GM12892 (cell line): Measurements from ENCODE around the gene TDP2.
"Not testable (repeated sequence)": the region's sequence is repeated elsewhere in the genome, so short reads cannot be mapped to it uniquely, and the experiment has no call there.

Experiments
- DNase-seq: peaks from one replicate; pipeline ENCODE4 v3.0.0; 2011; ENCODE audit not compliant: insufficient read length
- FAIRE-seq: peaks from 2 replicates; lab custom pipeline; 2011; peaks lifted over from hg19 to GRCh38; lab: Jason Lieb, UNC
- POLR2A ChIP-seq: IDR thresholded peaks from 2 replicates; pipeline ENCODE4 v1.6.1; 2011; ENCODE audit warnings: low read depth, low read length, control low read depth
- POLR2AphosphoS5 ChIP-seq: IDR thresholded peaks from 2 replicates; pipeline ENCODE4 v1.6.1; 2011; ENCODE audit warnings: low read depth, low read length, control low read depth
- TAF1 ChIP-seq: IDR thresholded peaks from 2 replicates; pipeline ENCODE4 v1.6.1; 2011; ENCODE audit warnings: low read depth, mild to moderate bottlenecking, control low read depth, low read length, borderline replicate concordance

The TDP2 gene

DNA sequence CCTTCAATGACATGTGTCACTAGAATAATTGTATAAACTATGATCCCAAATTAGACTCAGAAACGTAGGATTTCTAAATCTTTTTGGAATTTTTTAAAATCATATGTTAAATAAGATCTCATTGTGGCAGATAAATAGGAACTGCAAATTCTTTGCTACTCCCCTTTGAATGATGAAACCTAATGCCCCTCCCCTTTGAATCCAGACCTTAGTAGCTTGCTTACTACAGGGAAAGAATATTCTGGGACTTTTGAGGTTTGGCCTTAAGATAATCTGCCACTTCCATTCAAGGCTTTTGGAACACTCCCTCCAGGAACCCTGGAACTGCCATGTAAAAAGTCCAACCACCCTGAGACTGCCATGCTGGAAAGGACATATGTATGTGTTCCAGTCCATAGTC lies 7.1 kb downstream of the TDP2 start:
- no peak for FAIRE-seq
- DNase-seq: no peak

DNA sequence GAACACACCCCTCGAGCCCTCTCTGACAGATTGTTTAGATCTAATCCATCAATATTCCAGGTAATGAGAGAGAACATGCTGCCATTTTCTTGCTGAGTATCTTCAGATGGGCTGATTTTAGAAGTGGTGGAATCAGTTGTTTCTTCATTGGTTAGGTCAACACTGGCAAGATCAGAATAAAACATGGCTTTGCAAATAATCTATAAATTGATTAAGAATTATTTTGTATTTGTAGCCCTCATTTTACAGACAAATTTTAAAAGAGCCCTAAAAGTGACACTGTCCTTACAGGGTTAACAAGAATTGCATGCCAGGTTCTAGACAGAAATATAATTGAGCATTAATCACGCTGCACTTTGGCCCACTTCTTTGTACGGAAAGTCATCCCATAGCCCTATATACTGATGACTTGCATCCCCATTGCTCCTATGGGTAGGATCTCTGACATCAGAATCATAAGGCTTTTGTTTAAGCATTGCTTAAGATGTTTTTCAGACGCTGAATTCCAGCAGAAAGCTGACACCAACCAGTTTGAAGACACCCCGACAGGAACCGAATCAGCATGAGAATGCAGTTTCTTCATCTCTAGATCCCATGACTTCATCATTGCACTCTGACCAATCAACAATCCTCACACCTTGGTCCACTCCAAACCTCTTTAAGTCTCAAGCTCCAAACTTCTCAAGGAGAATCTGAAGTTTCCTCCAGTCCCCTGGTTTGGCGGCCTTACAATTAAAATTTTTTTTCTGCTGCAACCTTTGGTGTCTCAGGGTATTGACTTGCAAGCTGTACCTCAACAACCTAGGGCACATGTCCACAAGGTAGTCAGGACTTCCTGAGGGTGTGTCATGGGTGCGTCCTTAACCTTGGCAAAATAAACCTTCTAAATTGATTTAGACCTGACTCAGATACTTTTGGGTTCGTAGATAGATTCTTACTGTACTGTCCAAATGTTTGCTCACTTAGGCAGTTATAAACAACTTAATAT lies 7.8 kb downstream of the TDP2 start:
- DNase-seq: no peak
- TF ChIP-seq POLR2A (no peak), TAF1 (no peak), POLR2AphosphoS5 (no peak)
- no peak for FAIRE-seq

More for the DNA sequence above, 7.1 kb downstream of the TDP2 start:
- TF ChIP-seq POLR2A (no peak), TAF1 (no peak), POLR2AphosphoS5 (no peak)

DNA sequence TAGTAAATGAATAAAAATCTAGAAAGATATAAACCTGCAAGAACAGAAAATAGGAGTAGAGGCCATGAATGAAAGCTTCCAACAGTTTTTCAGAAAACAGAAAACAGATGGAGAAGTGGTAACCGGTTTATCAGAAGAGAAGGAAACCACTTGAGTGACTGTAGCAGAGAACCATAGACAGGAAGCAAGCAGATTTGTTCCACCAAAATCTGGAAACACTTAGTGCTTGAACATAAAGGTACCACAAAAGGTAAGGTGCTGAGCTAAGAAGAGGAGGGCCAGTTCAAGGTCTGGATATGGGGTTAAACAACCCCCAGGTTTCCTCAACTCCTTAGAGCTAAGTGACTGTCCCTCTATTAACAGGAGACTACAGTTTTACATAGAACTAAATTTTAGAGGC lies 11.5 kb downstream of the TDP2 start:
- FAIRE-seq: no peak
- no peak for DNase-seq
- TF ChIP-seq POLR2A (no peak), POLR2AphosphoS5 (no peak), TAF1 (no peak)

DNA sequence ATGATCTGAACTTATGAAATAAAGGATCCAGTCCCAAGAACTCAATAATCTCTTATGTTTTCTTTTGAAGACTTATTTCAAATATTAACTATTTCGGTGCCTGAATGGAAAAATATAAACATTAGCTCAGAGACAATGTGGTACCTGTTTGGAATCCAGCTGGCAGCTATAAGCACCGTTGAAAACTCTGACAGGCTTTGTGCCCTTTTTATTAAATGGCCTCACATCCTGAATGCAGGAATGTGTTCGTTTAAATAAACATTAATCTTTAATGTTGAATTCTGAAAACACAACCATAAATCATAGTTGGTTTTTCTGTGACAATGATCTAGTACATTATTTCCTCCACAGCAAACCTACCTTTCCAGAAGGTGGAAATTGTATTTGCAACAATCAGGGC lies 16.3 kb downstream of the TDP2 start:
- DNase-seq: no peak
- FAIRE-seq: no peak
- no peak for TF ChIP-seq POLR2AphosphoS5
- no peak for TF ChIP-seq TAF1
- no peak for TF ChIP-seq POLR2A

DNA sequence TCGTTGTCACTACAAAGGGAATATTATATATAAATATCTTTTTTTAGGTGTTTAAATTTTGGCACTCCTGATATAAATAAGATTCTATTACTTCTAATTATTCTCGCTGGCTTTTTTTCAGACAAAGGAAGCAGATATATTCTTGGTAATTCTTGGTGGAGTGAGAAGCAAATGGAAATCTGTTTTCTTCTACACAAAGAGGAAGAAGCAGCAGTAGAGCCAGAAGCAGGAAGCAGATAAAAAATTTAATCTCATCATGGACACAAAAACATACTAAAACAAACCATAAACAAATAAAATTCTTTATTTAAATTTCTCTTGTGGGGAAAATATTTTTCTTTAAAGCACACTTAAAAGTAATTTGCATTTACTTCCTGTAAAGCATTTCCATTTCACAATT lies 17.0 kb downstream of the TDP2 start:
- no peak for FAIRE-seq
- DNase-seq: no peak
- TF ChIP-seq TAF1: no peak
- TF ChIP-seq POLR2AphosphoS5: no peak
- TF ChIP-seq POLR2A: no peak

DNA sequence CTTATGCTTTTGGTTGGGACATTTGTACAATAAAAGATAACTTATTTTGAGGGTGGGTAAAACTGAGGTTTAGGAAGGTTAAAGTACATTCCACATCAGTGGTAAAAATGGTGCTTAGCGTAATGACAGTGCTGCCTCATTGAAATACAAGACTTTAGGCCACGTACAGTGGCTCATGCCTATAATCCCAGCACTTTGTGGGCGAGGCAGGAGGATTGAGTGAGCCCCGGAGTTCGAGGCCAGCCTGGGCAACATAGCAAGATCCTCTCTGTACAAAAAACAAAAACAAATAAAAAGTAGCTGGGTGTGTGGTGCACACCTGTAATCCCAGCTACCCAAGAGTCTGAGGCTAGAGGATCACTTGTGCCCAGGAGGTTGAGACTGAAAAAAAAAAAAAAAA lies 18.4 kb downstream of the TDP2 start:
- no peak for FAIRE-seq
- no peak for DNase-seq
- TF ChIP-seq POLR2A (no peak), POLR2AphosphoS5 (no peak), TAF1 (no peak)

DNA sequence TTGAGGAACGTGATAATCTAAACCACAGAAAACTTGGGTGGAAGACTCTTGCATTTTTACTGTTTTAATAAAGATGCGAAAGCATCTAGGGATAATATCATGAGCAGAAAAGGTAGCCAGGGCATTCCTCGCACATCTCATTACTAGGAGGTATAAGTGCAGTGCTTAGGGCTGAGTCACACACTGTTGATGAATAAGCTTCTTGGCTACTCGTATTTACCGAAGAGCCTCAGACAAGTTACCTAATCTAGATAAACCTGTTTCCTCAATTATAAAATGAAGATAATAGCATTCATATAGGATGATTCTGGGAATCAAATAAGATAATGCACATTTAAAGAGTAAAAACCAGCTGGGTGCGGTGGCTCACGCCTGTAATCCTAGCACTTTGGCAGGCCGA lies 19.9 kb downstream of the TDP2 start:
- DNase-seq: no peak
- no peak for FAIRE-seq
- no peak for TF ChIP-seq POLR2A
- TF ChIP-seq TAF1: no peak
- TF ChIP-seq POLR2AphosphoS5: no peak

DNA sequence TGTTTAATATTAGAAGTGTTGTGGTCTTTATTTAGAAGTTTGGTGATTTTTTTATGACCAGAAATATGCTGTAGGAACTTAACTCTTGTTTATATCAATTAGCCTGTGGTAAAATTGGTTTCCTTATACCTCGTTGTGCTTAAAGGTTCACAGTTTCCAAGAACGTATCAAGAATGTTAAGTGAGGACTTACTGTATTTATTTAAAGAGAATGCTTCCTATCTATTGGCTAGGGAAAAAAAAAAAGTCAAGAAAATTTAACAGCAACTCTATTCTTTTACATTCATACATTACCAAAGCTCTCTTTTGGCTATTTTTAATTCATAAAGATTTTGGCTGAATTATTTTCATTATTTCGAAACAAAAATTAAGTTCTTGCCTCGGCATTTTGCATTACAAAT lies 22.3 kb downstream of the TDP2 start:
- no peak for FAIRE-seq
- TF ChIP-seq POLR2AphosphoS5: no peak
- TF ChIP-seq TAF1: no peak

DNA sequence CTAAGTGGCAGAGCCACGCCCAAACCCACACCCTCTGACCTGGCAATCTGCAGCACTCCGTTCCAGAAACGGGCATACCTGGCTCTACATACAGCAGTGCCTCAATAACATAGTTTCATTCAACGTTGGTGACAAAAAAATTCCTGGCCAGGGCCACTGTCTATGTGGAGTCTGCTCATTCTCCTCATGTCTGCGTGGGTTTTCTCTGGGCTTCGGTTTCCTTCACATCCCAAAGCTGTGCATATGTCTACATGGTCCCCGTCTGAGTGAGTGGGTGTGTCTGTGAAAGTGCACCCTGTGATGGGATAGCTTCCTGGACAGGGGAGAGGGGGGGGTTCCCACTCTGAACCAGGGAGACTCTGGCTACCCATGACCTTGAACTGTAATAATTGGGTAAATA lies 22.8 kb downstream of the TDP2 start:
- no peak for FAIRE-seq
- TF ChIP-seq POLR2AphosphoS5: no peak
- TF ChIP-seq POLR2A: no peak
- TF ChIP-seq TAF1: no peak
- DNase-seq: no peak

More for the DNA sequence above, 22.3 kb downstream of the TDP2 start:
- DNase-seq: no peak

DNA sequence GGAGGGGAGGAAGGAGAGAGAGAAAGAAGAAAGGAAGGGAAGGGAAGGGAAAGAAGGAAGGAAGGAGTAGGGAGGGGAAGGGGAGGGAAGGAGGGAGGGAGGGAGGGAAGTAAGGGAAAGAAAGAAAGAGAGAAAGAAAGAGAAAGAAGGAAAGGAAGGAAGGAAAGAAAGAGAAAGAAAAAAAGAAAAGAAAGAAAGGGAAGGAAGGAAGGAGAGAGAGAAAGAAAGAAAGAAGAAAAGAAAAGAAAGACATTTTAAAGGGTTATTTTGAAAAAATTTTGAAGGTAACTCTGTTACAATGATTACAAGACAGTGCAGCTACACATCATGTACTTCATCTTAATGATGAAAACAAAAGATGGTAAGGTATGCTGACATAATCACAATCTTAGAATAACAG lies 24.6 kb downstream of the TDP2 start:
- no peak for TF ChIP-seq TAF1
- no peak for TF ChIP-seq POLR2AphosphoS5
- TF ChIP-seq POLR2A: no peak
- DNase-seq (no peak), FAIRE-seq (no peak)

DNA sequence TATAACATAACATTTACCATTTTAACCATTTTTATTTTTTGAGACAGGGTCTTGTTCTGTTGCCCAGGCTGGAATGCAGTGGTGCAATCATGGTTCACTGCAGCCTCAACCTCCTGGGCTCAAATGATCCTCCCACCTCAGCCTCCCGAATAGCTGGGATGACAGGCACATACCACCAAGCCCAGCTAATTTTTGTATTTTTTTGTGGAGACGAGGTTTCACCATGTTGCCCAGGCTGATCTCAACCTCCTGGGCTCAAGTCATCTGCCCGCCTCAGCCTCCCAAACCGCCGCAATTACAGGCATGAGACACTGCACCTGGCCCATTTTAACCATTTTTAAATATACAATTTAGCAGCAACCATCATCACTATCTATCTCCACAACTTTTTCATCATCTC lies 26.1 kb downstream of the TDP2 start:
- FAIRE-seq, DNase-seq: not testable (repeated sequence)

DNA sequence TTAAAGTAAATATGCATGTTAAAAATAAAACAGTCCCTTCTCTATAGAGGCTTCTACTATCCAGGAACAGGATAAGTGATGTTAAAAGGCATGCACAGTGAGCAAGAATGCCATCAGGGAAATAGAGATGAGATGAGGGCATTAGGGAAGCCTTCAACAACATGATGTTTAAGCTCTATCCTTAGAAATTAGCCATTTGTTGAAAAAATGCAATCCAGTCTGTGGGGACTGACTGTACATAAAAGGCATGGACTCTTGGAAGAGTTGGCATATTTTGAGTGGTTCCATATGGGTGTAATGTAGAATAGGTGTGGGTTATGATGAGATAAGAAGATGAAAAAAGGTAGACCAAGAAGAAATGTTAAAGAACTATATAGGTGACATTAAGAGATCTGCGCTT lies 26.5 kb downstream of the TDP2 start:
- TF ChIP-seq POLR2A: no peak
- no peak for TF ChIP-seq TAF1
- TF ChIP-seq POLR2AphosphoS5: no peak
- no peak for FAIRE-seq
- DNase-seq: no peak

DNA sequence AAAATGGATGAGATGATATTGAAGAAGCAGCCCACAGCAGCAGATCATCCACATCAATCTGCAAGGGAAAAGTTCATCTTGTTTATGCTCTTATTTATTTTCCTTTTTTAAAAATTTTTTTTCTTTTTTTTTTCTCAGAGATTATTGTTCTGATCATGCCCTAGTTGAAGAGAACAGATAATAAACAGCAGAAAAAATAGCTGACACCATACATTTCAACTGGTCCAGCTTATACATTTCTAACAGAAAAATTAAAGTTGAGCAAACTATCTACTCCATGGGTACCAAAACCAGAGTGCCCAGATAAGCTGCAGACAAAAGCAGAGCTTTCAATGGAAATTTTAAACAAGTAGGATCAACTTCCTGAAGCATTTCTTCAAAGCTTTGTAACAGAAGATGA lies 30.0 kb downstream of the TDP2 start:
- FAIRE-seq (no peak), DNase-seq (no peak)
- TF ChIP-seq TAF1: no peak
- no peak for TF ChIP-seq POLR2A
- no peak for TF ChIP-seq POLR2AphosphoS5
